RPMI7951 (cell line): ENCODE data around the gene FBH1. TPM values are rescaled to one million over a fixed set of nuclear protein-coding genes. Genes with fewer than 3 reads are reported as not detected.
"Not testable (repeated sequence)": the region's sequence is repeated elsewhere in the genome, so short reads cannot be mapped to it uniquely, and the experiment has no call there.

Source experiments
- DNase-seq: peaks from one replicate; pipeline ENCODE4 v3.0.0-alpha.2; 2012; ENCODE audit warnings: low read depth
- total RNA-seq: library from RNA; depleted of rRNA; stranded (reverse); fragments of >200 nt; shearing (Covaris generic); gene quantifications from 2 replicates; pipeline ENCODE4 v1.2.3, GENCODE V29; 2014

FBH1 gene
- total RNA-seq, 1 experiment from 2014 or later, result 73.9 TPM

DNA sequence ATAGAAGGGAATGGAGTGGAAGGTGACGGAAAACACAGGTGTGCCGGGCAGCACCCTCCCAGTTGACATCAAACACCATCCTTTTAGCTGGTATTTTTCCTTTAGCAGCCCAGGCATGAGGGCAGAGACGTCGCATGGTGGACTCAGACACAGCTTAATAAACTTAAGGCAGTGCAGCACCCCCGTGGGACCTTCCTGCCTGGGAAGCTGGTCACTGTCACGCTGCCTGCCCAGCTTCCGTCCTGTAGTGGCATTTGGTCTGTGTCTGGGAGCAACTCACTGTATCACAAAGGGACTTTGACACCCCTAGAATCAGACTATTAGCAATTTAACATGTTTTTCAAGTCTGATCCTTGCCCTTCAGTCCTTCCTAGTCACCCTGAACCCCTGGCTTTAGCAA is 51.5 kb downstream of the FBH1 start:
- DNase-seq, result no peak

DNA sequence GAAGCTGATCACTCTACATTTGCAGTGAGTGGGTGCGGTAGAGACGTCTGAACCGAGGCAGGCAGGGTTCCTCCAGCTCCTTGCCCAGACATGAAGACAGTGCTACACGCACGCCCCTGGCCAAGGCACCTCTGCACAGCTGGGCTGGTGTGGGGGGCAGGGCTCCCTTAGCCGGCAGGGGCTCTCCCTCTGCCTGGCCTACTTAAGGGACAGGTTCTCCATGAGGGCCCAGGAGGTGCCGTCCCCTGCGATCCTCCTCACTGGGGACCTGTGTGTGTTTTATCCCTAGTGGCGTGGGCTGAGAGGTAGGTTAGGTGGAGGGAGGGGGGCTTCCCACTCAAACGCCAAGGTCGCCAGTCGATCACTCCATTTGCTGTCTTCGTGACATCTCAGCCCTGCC is 52.0 kb downstream of the FBH1 start:
- DNase-seq, result no peak

DNA sequence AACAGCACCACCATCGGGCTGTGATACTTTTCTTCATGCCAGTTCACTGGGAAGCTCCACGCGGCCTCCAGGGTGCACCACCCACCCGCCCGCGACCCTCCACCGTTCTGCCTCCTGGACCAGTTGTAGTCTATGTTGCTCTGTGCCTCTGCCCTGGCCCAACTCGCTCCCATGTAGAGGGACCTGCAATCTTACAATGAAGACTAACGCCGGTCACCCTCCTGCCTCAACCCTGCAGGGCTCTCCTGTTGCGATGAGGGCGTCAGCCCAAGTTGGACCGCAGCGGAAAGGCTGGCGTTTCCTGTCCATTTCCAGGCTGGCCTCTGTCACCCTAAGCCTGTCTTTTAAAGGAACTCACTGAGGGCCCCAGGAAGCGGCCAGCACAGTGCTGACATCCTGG is 52.4 kb downstream of the FBH1 start:
- DNase-seq, result no peak

DNA sequence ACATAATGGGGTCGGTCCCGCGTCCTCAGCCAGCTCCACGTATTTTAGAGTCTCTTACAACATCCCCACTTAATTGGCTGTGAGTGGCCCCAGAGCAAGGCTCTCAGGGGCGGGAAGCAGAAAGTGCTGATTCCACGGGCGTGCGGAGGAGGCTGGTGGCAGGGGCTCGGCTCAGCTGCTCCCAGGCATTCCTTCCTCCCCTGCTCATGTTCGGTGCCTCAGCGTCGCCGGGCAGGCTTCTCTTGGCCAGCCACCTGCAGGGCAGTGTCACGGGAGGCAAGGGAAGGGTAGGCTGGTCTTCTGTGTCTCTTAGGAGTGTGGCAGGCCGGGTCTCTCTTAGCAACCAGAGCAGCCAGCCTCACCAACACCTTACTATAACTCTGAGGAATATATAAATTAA is 53.5 kb downstream of the FBH1 start:
- no peak for DNase-seq

DNA sequence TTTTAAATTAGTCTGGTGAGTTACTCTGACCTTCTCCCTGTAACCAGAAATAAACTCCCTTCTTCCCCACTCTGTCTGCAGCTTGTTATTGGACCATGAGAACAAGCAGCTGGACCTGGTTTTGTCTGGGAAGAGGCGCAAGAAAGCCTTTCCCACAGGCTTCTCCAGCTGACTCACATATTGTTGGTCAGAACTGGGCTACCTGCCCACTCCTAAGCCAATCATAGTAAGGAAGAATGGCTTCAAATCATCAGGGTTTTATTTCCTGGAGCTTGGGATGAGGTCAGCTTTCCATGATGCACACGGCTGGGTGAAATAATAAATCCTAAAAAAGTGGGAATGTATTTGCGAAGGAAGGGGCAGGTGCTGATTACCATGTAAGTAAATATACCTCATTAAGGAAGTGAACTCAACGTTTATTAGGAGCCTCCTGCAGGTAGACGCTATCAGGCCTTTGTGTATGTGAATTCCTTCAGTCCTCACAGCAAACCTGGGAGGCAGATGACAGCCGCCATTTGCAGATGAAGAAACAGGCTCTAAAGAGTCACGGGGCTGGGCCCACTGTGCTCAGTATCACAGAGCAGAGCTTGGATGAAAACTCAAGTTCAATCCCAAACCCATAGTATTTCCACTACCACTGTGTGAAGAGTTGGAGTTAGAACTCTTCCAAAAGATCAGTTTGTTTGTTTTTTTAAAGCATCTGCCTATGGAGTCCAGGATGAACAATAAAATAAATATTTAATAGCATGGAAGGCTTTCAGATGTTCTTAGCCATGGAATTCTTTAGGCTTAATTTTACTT is 54.5 kb downstream of the FBH1 start:
- peak; percentile 99 for DNase-seq

DNA sequence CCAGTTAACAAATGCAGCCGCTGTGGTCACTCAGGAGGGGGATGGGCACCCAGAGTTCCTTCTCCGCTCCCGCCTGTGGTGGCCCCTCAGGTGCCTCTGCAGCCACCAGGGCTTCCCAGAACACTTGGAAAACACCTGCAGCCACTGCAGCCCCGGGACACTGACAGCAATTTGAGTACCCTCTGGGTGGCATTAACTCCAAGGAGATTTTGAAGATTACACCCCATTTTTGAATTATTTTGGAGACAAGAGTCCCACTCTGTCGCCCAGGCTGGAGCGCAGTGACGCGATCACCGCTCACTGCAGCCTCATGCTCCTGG is 55.1 kb downstream of the FBH1 start:
- DNase-seq, result no peak

DNA sequence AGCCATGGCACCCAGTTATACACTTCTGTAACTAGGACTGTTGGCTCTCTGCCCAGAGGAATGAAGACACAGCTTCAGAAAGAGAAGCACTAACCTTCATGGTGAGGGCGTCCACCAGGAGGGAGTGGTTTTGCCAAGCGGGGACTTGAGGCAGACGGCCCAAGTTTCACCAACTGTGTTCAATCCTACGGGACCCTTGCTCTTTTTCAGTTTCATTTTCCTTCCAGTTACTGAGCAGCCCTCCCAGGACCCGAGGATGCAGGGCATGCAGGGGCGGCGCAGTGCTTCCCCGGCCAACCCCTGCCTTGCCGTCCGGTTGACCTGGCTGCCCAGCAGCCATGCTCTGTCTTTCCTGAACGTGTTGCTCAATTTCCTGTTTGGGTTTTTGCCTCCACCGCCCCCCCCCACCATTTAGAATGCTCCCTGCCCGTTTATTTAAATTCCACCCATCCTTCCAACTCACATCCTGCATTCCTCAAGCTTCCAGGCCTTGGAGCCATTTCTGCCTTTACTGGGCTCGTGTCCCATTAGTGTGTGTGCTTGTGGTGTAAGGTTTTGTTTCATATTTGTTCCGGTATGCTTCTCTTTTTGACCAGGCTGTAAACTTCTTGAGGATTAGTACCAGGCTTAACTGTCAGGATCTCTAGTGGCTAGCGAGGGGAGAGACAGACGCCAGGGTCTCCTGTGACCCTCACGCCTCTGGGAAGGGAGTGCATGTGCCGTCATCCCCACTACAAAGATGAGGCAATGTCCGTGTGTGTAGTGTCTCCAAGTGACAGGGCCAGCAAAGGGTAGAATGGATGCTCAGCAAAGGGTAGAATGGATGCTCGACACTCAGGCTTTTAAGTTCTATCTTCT is 55.7 kb downstream of the FBH1 start:
- peak; percentile 97 for DNase-seq

DNA sequence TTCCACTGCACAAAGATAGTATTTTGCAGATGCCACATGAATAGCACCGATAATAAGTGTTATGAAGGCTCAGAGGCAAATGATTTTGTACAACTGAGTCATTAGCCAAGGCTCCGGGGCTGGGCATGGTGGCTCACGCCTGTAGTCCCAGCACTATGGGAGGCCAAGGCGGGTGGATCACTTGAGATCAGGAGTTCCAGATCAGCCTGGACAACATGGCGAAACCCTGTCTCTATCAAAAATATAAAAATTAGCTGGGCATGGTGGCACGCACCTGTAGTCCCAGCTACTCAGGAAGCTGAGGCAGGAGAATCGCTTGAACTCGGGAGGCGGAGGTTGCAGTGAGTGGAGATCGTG is 56.4 kb downstream of the FBH1 start:
- DNase-seq, result not testable (repeated sequence)

DNA sequence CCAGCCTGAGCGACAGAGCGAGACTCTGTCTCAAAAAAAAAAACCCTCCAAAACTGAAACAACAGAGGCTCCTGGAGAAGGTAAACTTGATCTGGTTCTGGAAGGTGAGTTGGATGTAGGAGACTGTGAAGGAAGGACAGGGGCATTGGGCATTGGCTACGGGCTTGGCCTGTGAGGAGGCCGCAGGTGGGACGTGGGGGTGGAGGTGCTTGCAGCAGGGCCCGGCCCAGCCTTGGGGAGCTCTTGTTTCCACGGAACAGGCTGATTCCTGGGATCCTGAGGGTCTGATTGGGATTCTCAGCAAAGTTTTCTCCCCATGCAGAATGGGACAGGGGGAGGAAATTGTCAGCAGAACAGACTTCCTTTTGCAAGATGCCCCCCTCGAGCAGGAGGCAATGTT is 56.7 kb downstream of the FBH1 start:
- DNase-seq, result no peak

DNA sequence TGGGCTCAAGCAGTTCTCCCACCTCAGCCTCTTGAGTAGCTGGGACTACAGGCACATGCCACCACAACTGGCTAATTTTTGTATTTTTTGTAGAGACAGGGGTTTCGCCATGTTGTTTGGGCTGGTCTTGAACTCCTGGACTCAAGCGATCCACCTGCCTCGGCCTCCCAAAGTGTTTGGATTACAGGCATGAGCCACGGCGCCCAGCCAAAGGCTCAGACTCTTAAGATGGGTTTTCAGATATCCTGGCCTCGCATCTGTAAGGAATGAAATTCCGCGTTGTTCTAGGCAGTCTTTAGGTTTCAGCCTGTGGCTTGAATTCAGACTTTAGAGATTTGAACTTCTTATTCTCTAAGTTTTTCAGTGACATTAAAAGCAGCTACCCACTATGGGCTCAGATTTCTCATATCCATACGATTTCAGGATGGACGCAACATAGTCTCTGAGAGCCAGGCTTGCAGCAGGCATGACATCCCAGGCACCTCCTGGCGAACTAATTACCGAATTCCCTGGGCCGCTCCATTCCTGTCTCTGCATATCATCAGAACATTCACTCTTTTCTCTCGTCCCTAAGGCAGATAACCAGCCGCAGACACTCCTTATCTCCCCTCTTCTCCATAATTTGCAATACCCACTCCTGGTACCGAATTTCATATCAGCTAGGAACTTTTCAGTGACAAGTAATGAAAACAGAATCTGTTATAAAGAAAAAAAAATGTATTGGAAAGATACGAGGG is 57.6 kb downstream of the FBH1 start:
- no peak for DNase-seq

DNA sequence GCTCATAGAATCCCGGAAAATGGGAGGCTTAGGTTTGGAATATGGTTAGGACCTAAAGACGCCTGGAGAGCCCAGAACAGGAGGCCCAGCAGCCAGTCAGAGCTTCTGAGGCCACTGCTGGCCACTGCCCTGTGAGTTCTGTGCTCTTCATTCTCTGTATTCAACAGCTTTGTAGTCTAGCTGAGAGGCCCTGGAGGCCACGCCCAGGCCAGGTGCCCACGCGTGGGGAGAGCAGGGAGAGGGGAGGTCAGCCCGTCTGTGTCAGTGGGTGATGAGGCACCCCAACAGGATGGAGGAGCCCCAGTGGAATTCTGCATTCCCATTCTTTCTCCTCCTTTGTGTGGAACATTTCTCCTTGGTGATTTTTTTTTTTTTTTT is 58.2 kb downstream of the FBH1 start:
- no peak for DNase-seq

DNA sequence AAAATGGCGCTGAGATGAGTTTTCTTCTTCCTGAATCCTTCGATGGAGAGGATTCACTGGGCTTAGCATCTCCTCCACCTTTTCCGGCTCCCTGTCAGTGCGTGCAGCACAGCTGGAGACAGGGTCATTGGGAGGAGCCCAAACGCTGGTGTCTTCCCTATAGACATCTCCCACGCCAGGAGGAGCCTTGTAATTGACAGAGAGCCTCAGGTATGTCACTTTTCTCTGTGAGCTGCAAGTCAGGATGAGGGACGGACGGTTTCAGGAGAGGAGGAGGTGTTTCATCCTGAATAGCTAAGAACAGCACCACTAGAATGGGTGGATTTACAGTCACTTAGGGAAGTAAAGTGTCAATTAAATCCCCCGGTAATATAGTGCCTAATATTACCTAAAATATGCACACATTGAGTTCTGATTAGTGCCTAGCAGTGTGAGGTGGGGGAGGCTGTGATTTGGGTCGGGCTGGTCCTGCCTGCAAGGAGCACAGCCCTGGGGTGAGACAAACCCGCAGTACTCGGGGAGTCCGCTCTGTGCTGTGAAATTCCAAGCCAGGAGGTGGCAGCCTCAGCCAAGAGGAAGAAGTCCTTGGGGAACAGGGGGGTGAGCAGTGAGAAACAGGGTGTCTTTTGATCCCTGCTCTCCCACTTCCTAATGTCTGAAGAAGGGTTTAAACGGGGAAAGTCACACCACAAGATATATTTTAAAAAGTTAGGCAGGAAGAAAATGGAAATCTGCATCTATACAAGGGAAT is 59.1 kb downstream of the FBH1 start:
- DNase-seq, result peak; percentile 61

DNA sequence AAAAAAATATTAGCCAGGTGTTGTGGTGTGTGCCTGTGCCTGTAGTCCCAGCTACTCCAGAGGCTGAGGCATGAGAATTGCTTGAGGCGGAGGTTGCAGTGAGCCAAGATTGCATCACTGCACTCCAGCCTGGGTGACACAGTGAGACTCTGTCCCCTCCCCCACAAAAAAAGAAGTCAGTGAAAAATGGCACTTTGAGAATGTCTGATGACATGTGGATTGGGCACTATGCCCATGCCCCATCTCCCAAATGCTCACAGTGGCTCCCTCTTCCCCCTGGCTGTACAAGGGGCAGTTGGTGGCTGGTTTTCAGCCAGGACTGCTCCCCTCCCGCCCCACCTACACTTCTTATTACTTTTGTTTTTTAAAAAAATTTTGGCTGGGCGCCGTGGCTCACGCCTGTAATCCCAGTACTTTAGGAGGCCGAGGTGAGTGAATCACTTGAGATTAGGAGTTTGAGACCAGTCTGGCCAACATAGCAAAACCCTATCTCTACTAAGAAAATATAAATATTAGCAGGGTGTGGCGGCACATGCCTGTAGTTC is 61.2 kb downstream of the FBH1 start:
- DNase-seq, result peak; percentile 75

DNA sequence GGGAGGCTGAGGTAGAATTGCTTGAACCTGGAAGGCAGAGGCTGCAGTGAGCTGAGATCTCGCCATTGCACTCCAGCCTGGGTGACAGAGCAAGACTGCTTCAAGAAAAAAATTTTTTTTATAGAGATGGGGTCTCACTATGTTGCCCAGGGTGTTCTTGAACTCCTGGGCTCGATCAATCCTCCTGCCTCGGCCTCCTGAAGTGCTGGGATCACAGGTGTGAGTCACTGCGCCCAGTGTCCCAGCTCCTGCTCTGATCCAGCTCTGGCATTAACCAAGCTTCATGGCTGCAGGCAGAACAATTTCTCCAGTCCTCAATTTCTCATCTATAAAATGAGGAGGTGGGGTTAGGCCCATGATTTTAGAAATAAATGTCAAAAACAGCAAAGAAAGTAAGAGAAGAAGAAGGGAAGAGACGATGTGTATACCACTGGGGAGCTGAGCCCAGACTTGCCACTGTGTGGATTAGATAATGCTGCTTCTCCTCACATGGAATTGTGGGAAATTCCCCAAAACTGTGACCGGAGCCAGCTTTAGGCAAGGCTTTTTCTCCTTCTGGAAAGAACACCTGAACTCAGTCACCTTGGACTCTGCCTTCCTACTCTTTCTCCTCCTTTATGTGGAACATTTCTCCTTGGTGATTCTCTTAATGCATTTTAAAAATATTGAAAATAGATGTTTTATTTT is 61.8 kb downstream of the FBH1 start:
- DNase-seq, result no peak

DNA sequence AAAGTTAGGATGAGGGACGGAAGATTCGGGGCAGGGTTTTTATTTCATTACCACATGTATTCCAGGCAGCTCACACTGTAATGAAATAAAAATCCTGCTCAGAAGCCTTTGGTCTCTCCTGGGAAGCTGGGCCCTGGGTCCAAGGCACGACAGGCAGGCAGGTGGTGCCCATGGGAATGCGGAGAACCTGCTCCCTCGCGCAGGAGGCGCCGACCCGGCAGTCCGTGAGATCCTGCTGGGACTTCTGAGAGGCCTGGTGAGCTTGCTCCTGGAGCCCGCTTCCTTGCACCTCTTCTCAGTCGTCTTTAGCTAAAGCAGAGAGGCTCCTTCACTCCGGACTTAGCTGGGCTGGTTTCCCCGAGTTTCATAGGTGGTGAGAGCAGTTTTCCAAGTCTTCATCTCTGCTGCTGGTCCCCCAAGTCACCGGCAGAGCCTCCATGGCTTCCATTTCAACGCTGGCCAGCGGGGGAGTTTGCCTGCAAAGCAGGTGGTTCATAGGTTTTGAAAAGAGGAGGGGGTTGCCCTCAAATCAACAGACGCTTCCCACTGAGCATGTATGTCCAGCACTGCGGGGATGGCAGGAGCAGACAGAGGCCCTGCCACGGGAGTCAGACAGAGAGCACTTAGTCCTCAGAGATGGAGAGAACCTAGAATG is 62.8 kb downstream of the FBH1 start:
- no peak for DNase-seq

DNA sequence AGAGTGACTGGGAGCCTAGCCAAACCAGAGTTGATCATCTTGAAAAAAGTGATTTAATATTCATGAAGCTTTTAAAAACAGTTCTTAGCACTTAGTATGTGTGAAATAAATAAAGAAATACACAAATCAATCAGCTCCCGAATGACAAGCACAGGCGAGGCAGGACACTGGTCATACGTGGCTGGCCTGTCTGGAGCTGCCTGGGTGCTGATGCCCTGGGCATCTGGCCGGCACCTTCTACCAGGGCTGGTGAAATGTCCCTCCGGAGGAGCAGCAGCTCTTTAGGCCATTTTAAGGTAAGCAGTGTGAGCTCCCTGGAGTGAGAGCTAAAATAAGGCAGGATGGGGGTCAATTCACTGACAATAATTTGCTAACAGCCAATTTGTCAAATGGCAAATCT is 63.6 kb downstream of the FBH1 start:
- DNase-seq, result no peak

DNA sequence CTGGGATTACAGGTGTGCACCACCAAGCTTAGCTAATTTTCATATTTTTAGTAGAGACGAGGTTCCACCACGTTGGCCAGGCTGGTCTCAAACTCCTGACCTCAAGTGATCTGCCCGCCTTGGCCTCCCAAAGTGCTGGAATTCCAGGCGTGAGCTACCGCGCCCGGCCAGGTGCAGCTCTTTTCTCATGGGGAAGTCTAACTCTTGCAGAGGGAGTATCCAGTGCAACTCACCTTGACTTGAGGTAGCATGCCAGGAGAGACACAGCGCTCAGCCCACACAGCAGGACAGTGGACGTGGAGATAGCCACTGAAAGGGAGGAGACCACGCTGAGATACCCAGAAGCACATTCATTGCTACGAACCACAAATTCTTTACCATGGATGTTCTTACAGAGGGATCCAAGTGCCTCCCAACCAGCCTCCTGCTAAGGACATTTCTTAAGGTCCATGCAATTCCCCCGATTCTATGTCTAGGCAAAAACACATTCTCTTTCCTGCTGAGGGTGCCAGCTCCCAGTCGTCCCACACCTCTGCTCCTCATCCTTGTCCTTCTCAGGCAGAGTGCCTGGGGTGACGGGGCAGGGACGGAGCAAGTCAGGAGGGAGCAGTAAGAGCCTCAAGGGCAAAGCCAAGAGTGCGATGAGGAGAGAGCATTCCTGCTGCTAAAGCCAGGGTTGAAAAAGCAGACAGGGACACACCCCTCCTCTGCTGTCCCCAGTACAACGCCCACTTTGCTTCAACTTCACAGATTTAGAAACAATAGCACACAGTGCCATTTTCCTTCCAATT is 66.3 kb downstream of the FBH1 start:
- no peak for DNase-seq

DNA sequence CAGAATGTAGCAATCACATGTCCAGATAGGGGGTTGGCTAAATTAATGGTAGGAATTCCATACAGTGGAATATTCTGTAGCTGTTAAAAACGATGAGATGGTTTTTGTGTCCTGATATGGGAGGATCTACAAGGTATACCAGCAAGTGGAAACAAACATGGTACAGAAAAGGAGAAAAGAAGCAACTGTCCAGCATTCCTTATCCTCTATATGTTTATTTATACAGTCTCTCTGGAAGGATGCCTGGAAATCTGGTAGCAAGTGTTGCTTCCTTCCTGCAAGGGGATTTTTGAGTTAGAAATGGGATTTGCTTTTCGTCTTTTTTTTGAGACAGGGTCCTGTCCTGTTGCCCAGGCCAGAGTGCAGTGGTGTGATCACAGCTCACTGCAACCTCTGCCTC is 68.0 kb downstream of the FBH1 start:
- DNase-seq, result no peak

DNA sequence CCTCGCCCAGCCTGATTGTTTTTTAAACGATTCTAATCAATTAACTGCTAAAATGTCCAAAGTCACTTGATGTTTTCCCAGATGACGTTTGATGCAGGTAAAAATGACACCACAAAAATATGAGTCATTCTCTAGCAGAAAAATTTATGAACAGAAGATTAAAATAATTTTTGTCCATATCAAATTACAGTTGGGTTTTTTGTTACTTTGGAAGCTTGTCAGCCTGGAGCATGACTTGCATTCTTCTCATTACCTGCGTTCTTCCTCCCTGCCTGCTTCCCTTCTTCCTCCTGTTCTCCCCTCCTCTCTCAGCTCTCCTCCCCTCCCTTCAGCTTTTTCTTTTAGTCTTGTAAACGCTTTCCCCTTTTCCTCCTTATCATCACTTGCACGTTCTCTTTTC is 68.6 kb downstream of the FBH1 start:
- DNase-seq, result no peak

DNA sequence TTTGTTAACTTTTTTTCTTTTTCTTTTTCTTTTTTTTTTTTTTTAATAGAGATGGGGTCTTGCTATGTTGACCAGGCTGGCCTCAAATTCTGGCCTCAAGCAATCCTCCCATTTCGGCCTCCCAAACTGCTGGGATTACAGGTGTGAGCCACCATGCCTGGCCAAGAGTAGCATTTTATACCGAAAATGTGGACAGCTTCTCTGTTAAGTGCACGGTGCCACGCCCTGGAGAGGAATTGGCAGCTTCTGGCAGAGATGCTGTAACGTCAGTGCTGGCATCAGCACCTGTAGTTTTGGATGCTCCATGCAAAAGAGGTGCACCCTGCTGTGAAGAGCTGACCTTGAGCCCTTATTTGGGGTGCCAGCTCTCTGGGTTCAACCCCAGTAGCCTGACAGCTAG is 69.1 kb downstream of the FBH1 start:
- no peak for DNase-seq
